Smooth muscle cell (in vitro differentiated cells): ENCODE results near the gene PSPC1. TPM values are rescaled to one million over a fixed set of nuclear protein-coding genes. Genes with fewer than 3 reads are reported as not detected.
"Not testable (repeated sequence)": the region's sequence is repeated elsewhere in the genome, so short reads cannot be mapped to it uniquely, and the experiment has no call there.

Source experiments
- DNase-seq: peaks from one replicate; lab custom pipeline; 2025; ENCODE audit not compliant: unreplicated experiment; lab: John Stamatoyannopoulos, UW
- H2AFZ ChIP-seq: fragments of 200-600 bp; sonication (generic); 2 replicates; pipeline ENCODE4 v1.6.0; 2016; ENCODE audit warnings: antibody characterized with exemption, low read depth, mild to moderate bottlenecking
- H3F3A ChIP-seq: fragments of 200-600 bp; sonication (generic); 2 replicates; pipeline ENCODE4 v1.6.0; 2017; ENCODE audit warnings: antibody characterized with exemption, low read depth
- H3K27ac ChIP-seq: fragments of 200-600 bp; sonication (generic); 2 replicates; pipeline ENCODE4 v1.5.1; 2016; ENCODE audit warnings: low read depth, mild to moderate bottlenecking
- H3K27me3 ChIP-seq: fragments of 200-600 bp; sonication (generic); 2 replicates; pipeline ENCODE4 v1.6.1; 2016; ENCODE audit warnings: low read depth, mild to moderate bottlenecking
- H3K36me3 ChIP-seq: fragments of 200-600 bp; sonication (generic); 2 replicates; pipeline ENCODE4 v1.5.1; 2016; ENCODE audit warnings: low read depth
- H3K4me1 ChIP-seq: fragments of 200-600 bp; sonication (generic); 2 replicates; pipeline ENCODE4 v1.5.1; 2016; ENCODE audit warnings: low read depth
- H3K4me2 ChIP-seq: fragments of 200-600 bp; sonication (generic); 2 replicates; pipeline ENCODE4 v1.6.0; 2016; ENCODE audit warnings: mild to moderate bottlenecking
- H3K4me3 ChIP-seq: fragments of 200-600 bp; sonication (generic); 2 replicates; pipeline ENCODE4 v1.5.1; 2016; ENCODE audit warnings: mild to moderate bottlenecking
- H3K79me2 ChIP-seq: fragments of 200-600 bp; sonication (generic); 2 replicates; pipeline ENCODE4 v1.6.0; 2016; ENCODE audit warnings: low read depth, mild to moderate bottlenecking
- H3K9ac ChIP-seq: fragments of 200-600 bp; sonication (generic); 2 replicates; pipeline ENCODE4 v1.6.0; 2016; ENCODE audit warnings: low read depth
- H3K9me3 ChIP-seq: fragments of 200-600 bp; sonication (generic); replicated peaks from 2 replicates; pipeline ENCODE4 v1.5.1; 2016; ENCODE audit warnings: low read depth
- H4K20me1 ChIP-seq: fragments of 200-600 bp; sonication (generic); 2 replicates; pipeline ENCODE4 v1.6.0; 2016; ENCODE audit warnings: low read depth
- WGBS: methylation state at CpG from one replicate; pipeline ENCODE4 v1.1.7; 2016; ENCODE audit warnings: low lambda C conversion rate; 5-methylcytosine and 5-hydroxymethylcytosine counted together
- polyA plus RNA-seq: library from polyadenylated mRNA; unstranded; fragments of >200 nt; fragmentation: Nextera tagmentation; extraction: Ambion mirVana; gene quantifications from 2 replicates; pipeline ENCODE4 v1.2.1, GENCODE V29; 2016
- total RNA-seq: library from RNA; depleted of rRNA; stranded (reverse); fragments of >200 nt; gene quantifications from 2 replicates; pipeline ENCODE4 v1.2.3, GENCODE V29; 2014
- TF ChIP-seq, protein P1 (sequence below): fragments of 200-600 bp; sonication (generic); IDR thresholded peaks from 2 replicates; pipeline ENCODE4 v1.5.1; 2017; ENCODE audit warnings: borderline replicate concordance, mild to moderate bottlenecking, antibody characterized with exemption; ENCODE audit not compliant: insufficient read depth, poor library complexity, severe bottlenecking

The PSPC1 gene
- total and polyA plus RNA-seq, 2 experiments from 2014 or later: 7.9 to 22.8 TPM

DNA sequence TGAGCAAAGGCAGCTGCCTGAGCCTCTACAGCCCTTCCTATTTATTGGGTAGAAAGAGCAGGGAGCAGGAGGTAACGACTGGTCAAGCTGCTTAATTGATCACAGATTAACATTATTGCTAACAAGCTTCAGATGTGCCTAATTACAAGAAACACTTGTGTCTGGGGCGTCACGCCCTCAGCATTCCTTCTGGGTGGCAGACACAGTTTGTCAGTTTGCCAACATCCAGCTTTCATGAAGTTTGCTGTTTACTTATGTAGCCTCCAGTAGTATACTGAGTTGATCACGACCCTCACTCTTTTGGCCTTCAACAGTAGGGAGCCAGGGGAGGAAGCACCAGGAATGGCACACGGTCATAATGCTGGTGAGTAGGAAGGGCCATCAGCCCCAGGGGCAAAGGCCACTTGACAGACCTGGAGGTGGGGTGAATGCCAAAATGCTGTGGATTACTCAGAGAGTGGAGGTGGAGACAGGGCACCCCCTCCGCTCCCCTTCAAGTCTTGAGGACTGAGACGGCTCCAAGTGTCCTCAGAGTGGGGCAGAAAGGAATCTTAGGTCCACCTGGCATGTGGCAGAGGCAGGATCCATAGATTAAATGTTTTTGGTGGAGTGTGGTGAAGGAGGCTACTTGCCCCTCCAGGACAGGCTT is 34.9 kb upstream of the PSPC1 start:
- Histone ChIP-seq H3K79me2 (no peaks in the 10 kb centered on the region), H3K4me1 (no peaks in the 10 kb centered on the region), H2AFZ (no peak overlapping the region), H3K4me3 (no peak overlapping the region), H3K9me3 (no peaks in the 10 kb centered on the region), H3F3A (peaks cover 3% of the 10 kb centered on the region), H3K27ac (no peak overlapping the region), H3K27me3 (no peaks in the 10 kb centered on the region), H3K36me3 (peaks cover 4% of the 10 kb centered on the region), H4K20me1 (peaks cover 33% of the 10 kb centered on the region), H3K4me2 (no peak overlapping the region), H3K9ac (no peak overlapping the region)
- DNase-seq: no peak
- 93% methylated on average over 7 of the region's 7 CpGs for WGBS
- TF ChIP-seq, protein P1, sequence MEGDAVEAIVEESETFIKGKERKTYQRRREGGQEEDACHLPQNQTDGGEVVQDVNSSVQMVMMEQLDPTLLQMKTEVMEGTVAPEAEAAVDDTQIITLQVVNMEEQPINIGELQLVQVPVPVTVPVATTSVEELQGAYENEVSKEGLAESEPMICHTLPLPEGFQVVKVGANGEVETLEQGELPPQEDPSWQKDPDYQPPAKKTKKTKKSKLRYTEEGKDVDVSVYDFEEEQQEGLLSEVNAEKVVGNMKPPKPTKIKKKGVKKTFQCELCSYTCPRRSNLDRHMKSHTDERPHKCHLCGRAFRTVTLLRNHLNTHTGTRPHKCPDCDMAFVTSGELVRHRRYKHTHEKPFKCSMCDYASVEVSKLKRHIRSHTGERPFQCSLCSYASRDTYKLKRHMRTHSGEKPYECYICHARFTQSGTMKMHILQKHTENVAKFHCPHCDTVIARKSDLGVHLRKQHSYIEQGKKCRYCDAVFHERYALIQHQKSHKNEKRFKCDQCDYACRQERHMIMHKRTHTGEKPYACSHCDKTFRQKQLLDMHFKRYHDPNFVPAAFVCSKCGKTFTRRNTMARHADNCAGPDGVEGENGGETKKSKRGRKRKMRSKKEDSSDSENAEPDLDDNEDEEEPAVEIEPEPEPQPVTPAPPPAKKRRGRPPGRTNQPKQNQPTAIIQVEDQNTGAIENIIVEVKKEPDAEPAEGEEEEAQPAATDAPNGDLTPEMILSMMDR: no peak

DNA sequence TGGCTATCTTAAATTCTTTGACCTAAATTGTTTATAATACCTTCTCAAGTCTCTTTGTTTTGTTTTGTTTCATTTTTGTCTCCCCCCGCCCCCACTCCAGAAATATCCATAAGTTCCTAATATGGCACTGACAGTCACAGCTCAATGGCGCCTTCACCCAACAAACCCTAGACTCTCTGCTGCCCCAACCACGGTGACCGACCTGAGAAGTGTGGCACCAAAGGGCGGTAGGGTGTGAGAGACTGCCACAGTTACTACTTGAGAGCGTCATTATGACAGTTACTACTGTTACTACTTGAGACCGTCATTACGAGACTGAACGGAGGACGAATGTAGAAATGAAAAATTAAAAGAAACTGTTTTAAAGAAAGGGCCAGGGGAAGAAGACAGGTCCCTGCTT is 34.4 kb upstream of the PSPC1 start:
- peaks cover 3% of the 10 kb centered on the region for H3F3A ChIP-seq
- no peaks in the 10 kb centered on the region for H3K27me3 ChIP-seq
- no peak overlapping the region for H3K4me2 ChIP-seq
- H4K20me1 ChIP-seq: peaks cover 33% of the 10 kb centered on the region
- TF ChIP-seq, protein P1: no peak
- no peaks in the 10 kb centered on the region for H3K4me1 ChIP-seq
- H3K9ac ChIP-seq: no peak overlapping the region
- DNase-seq: no peak
- WGBS: 95% methylated on average over 10 of the region's 10 CpGs
- H3K9me3 ChIP-seq: no peaks in the 10 kb centered on the region
- no peak overlapping the region for H3K4me3 ChIP-seq
- H2AFZ ChIP-seq: no peak overlapping the region
- no peak overlapping the region for H3K27ac ChIP-seq
- no peaks in the 10 kb centered on the region for H3K36me3 ChIP-seq
- no peaks in the 10 kb centered on the region for H3K79me2 ChIP-seq

DNA sequence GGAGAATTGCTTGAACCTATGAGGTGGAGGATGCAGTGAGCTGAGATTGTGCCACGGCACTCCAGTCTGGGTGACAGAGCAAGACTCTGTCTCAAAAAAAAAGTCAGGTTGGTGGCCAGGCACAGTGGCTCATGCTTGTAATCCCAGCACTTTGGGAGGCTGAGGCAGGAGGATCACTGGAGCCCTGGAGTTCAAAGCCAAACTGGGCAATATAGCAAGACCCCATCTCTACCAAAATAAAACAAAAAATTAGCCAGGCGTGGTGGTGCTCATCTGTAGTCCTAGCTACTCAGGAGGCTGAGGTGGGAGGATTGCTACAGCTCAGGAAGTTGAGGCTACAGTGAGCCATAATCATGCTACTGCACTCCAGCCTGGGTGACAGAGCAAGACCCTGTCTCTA is 33.1 kb upstream of the PSPC1 start:
- not testable (repeated sequence) for H3K4me1 ChIP-seq, H3K9me3 ChIP-seq, H3K4me2 ChIP-seq, H3K27ac ChIP-seq, H3K27me3 ChIP-seq, H3K4me3 ChIP-seq, H3K79me2 ChIP-seq, DNase-seq, H3K36me3 ChIP-seq, H2AFZ ChIP-seq, H3K9ac ChIP-seq, H3F3A ChIP-seq
- 97% methylated on average over 2 of the region's 2 CpGs for WGBS
- peaks cover 27% of the 10 kb centered on the region for H4K20me1 ChIP-seq

DNA sequence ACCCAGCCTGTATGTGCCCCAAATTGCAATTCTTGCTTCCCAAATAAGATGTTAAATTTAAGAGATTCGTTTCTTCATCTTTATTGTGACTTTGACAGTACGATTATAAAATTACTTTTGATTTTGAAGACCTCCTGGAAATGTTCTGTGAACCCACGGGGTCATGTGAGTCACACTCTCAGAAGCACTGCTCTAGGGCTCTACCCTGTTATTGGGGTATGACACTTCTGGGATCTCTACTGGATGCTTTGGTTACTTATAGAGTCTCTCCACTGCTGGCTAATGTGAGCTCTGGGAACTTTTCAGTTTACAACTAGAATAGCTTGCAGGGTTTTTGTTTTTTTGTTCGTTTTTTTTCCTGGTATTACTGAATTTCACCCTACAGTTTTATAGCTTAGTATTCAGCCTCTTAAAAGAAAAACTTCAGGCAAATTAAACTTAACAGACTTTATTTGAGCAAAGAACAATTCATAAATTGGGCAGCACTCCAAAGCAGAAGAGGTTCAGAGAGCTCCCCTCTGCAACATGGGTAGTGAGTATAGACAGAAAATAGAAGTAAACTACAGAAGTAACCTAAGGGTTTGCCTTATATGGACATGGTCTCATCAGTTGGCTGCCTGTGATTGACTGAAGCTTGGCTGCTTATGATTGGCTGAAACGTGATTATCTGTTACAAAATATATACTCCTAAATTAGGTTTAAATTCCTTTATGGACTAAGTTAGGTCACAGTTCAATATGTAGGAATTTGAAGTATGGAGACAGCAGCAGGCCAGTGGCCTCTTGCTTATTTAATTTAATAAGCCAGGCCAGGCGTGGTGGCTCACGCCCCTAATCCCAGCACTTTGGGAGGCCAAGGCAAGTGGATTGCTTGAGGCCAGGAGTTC is 28.5 kb upstream of the PSPC1 start:
- Histone ChIP-seq H3K9me3 (no peaks in the 10 kb centered on the region), H2AFZ (no peak overlapping the region), H3F3A (peaks cover 3% of the 10 kb centered on the region), H4K20me1 (no peaks in the 10 kb centered on the region), H3K4me2 (no peak overlapping the region), H3K4me1 (no peaks in the 10 kb centered on the region), H3K27me3 (no peaks in the 10 kb centered on the region), H3K36me3 (no peaks in the 10 kb centered on the region), H3K9ac (no peak overlapping the region), H3K79me2 (no peaks in the 10 kb centered on the region), H3K27ac (no peak overlapping the region), H3K4me3 (no peak overlapping the region)
- no peak for DNase-seq
- WGBS: 95% methylated on average over 7 of the region's 7 CpGs
- TF ChIP-seq, protein P1: no peak
